ENCODE results near the gene SWAP70. TPM values are rescaled to one million over a fixed set of nuclear protein-coding genes. Genes with fewer than 3 reads are reported as not detected.
A peak's percentile ranks its signal among the peaks of the same experiment; 100 is the strongest.

SWAP70 gene
- total RNA-seq, 2 donors from 2014 or later, result 7.9 to 9.8 TPM

- Mint-ChIP-seq H3K4me1 (ENCODE audit: low read depth in 2 of 2) (peaks cover 6 to 28% of the 10 kb centered on the region in 2 donors), H3K4me3 (peak overlapping the region; percentile 32), H3K9me3 (no peaks in the 10 kb centered on the region), H3K27ac (peak overlapping the region in 1 of 2 donors; percentile 23), H3K27me3 (peaks cover 0 to 9% of the 10 kb centered on the region in 2 donors), H3K36me3 (peaks cover 12% of the 10 kb centered on the region)
- ATAC-seq (no peak), DNase-seq (ENCODE audit: low spot score) (no peak)
Observed at GRCh38 chr11:9662273-9662672, 1.6 kb upstream of the SWAP70 start.

DNA sequence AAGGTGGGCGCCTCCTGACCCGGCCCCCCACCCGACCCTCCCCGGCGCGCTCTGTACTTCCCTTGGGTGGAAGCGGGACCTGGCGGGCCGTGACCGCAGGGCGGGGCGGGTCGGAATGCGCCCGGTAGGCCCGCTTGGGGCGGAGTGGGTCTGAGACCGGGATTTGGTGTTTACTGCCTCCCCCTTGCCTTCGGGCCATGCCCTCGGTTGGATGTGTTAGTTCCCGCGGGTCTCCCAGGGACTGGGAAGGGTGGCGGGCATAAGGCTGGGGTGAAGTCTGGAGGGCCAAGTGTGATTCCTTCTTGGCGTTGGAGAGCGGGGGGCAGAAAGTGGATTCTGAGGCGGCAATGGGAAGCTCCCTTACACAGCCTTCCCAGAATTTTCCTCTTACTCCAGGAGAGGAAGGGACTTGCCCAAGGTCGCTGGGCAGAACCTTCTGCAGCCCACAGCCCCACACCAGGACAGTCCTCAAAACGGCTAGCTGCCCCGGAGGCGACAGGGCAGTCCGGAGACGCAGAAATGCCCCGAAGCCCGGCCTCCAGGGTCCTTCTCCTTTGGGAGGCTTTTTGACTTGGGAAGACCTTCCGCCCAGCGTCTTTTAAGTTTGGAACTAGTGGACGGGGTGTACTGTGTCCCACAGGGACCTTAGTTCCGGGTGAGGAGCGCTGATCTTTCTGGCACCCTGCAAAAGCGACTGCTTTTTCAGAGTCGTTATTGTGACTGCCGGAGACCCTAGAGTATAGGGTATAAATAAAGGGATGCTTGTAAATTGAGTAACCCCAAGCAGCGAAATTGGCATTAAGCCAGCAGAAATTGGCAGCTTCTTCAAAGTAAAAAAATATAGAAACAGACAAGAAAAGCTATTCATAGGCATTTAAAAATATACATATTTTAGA, 647 bp downstream of the SWAP70 start:
- peak; percentile 61 for DNase-seq (ENCODE audit: low spot score)

DNA sequence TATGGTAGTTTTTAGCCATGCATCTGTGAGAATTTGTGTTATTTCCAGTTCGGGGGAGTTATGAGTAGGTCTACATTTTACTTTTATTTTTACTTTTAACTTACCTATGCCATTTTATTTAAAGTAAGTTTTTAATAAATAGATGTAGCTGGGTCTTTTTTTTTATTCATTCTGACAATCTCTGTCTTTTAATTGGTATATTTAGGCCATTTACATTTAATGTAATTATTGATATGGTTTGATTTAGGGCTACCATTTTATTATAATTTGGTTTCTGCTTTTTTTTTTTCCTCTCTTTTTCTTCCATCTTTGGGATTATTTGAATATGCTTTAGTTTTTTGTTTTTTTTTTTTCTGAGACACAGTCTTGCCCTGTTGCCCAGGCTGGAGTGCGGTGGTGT, 1.9 kb downstream of the SWAP70 start:
- Mint-ChIP-seq H3K27ac (no peak overlapping the region), H3K36me3 (peaks cover 12% of the 10 kb centered on the region)

More for the DNA sequence above, 647 bp downstream of the SWAP70 start:
- H3K4me3 Mint-ChIP-seq, result peak overlapping the region; percentile 88
- H3K36me3 Mint-ChIP-seq, result peaks cover 12% of the 10 kb centered on the region
- H3K9me3 Mint-ChIP-seq, result no peaks in the 10 kb centered on the region
- peaks cover 0 to 2% of the 10 kb centered on the region in 2 donors for H3K27me3 Mint-ChIP-seq
- H3K4me1 Mint-ChIP-seq (ENCODE audit: low read depth in 2 of 2), result peaks cover 11 to 28% of the 10 kb centered on the region in 2 donors
- H3K27ac Mint-ChIP-seq, result peak overlapping the region in 1 of 2 donors; percentile 43
- ATAC-seq, result peak; percentile 1 to 56

DNA sequence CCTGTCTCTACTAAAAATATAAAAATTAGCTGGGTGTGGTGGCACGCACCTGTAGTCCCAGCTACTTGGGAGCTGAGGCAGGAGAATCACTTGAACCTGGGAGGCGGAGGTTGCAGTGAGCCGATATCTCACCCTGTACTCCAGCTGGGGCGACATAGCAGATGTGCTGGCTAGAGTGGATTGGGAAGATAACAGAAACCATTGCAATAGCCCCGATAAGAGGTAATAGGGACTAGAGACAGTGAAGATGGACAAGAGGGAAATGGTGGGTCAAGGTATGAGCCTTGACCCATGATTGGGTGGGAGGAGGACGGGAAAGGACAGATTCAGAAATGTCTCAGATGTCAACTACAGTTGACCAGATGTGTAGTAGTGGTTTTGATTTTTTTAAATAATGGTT, 6.1 kb downstream of the SWAP70 start:
- Mint-ChIP-seq H3K4me1 (ENCODE audit: low read depth in 2 of 2) (peaks cover 9 to 13% of the 10 kb centered on the region in 2 donors), H3K27ac (no peak overlapping the region), H3K9me3 (no peaks in the 10 kb centered on the region), H3K4me3 (no peak overlapping the region), H3K36me3 (peaks cover 12% of the 10 kb centered on the region), H3K27me3 (no peaks in the 10 kb centered on the region)
- ATAC-seq (no peak), DNase-seq (ENCODE audit: low spot score) (no peak)

More for the DNA sequence above, 1.9 kb downstream of the SWAP70 start:
- H3K4me1 Mint-ChIP-seq (ENCODE audit: low read depth in 2 of 2), result peaks cover 11 to 28% of the 10 kb centered on the region in 2 donors
- peak overlapping the region; percentile 88 for H3K4me3 Mint-ChIP-seq
- ATAC-seq (no peak), DNase-seq (ENCODE audit: low spot score) (no peak)
- no peaks in the 10 kb centered on the region for H3K9me3 Mint-ChIP-seq
- H3K27me3 Mint-ChIP-seq, result no peaks in the 10 kb centered on the region

- Mint-ChIP-seq H3K36me3 (no peaks in the 10 kb centered on the region), H3K27me3 (no peaks in the 10 kb centered on the region), H3K4me1 (ENCODE audit: low read depth in 2 of 2) (peaks cover 6 to 9% of the 10 kb centered on the region in 2 donors), H3K4me3 (no peak overlapping the region), H3K9me3 (no peaks in the 10 kb centered on the region), H3K27ac (no peak overlapping the region)
- ATAC-seq (no peak), DNase-seq (ENCODE audit: low spot score) (no peak)
Observed at GRCh38 chr11:9672288-9672916, 8.5 kb downstream of the SWAP70 start.

DNA sequence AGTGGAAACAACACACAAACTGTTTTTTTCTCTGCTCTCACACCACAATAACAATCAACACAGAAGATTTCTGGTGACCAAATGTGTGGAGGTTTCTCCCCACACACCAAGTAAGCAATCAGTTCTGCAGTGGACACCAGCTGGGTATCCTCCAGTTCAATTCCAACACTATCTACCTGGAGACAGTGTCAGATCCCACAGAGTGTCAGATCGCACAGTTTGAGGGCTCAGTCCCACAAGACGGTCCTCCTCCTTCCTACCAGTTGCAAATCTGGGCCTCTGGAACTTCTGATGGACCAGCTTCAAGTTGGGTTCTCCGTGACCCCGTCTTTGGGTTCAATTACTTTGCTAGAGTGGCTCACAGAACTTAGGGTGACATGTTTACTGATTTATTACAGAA, 9.0 kb downstream of the SWAP70 start:
- Mint-ChIP-seq H3K36me3 (no peaks in the 10 kb centered on the region), H3K27ac (no peak overlapping the region), H3K9me3 (no peaks in the 10 kb centered on the region), H3K4me1 (ENCODE audit: low read depth in 2 of 2) (peaks cover 6 to 9% of the 10 kb centered on the region in 2 donors), H3K4me3 (no peak overlapping the region), H3K27me3 (no peaks in the 10 kb centered on the region)
- ATAC-seq, result no peak
- DNase-seq (ENCODE audit: low spot score), result no peak

- Mint-ChIP-seq H3K36me3 (no peaks in the 10 kb centered on the region), H3K4me3 (no peak overlapping the region), H3K4me1 (ENCODE audit: low read depth in 2 of 2) (peaks cover 4 to 10% of the 10 kb centered on the region in 2 donors), H3K9me3 (no peaks in the 10 kb centered on the region), H3K27ac (no peak overlapping the region), H3K27me3 (no peaks in the 10 kb centered on the region)
- ATAC-seq, result no peak
- DNase-seq (ENCODE audit: low spot score), result no peak
Observed at GRCh38 chr11:9675691-9676090, 11.8 kb downstream of the SWAP70 start.

DNA sequence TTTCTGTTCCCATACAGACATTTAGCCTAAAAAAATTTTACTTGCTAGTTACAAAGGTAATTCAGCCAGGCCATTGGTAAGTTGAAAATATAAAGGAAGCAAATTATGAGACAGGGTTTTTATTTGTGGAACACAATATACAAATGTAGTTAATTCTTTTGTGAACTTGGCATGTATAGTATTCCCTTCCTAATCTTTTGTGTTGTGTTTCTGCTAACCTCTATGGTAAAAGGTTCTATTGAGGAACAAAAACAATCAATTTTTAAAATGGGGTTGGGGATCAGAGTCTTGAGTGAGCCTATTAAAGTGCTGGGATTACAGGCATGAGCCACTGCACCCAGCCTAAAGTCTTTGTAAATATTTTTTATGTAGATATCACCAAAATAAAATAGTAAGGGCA, 14.1 kb downstream of the SWAP70 start:
- Mint-ChIP-seq H3K27me3 (no peaks in the 10 kb centered on the region), H3K4me1 (ENCODE audit: low read depth in 2 of 2) (peaks cover 4 to 10% of the 10 kb centered on the region in 2 donors), H3K9me3 (no peaks in the 10 kb centered on the region), H3K4me3 (no peak overlapping the region), H3K27ac (no peak overlapping the region), H3K36me3 (no peaks in the 10 kb centered on the region)
- ATAC-seq (no peak), DNase-seq (ENCODE audit: low spot score) (no peak)

DNA sequence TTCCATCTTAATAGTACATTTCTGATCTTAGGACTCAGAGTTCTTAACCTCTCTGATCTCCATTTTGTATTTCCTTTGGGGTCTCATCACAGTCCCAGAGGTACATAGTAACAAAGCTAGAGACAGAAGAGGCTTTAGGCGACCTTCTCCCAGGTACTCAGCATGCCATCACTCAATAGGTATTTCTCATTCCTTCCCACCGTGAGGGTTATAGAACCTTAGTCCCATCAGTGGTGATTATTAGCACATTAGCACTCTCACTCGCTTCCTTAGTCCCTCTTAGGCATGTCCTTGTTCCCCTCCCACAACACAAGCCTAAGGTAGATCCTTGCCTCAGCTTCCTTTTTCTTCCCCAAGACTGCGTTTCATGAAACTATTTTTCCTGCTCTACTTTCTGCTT, 14.7 kb downstream of the SWAP70 start:
- DNase-seq (ENCODE audit: low spot score), result no peak
- Mint-ChIP-seq H3K4me1 (ENCODE audit: low read depth in 2 of 2) (peaks cover under 1 to 6% of the 10 kb centered on the region in 2 donors), H3K36me3 (no peaks in the 10 kb centered on the region), H3K4me3 (no peak overlapping the region), H3K9me3 (no peaks in the 10 kb centered on the region), H3K27ac (no peak overlapping the region), H3K27me3 (no peaks in the 10 kb centered on the region)
- no peak for ATAC-seq

GRCh38 chr11:9680028-9680427, 16.2 kb downstream of the SWAP70 start:
- H3K4me3 Mint-ChIP-seq, result no peak overlapping the region
- H3K27me3 Mint-ChIP-seq, result no peaks in the 10 kb centered on the region
- DNase-seq (ENCODE audit: low spot score) (no peak), ATAC-seq (no peak)
- H3K4me1 Mint-ChIP-seq (ENCODE audit: low read depth in 2 of 2), result peaks cover 0 to 6% of the 10 kb centered on the region in 2 donors
- no peaks in the 10 kb centered on the region for H3K36me3 Mint-ChIP-seq
- H3K9me3 Mint-ChIP-seq, result no peaks in the 10 kb centered on the region
- H3K27ac Mint-ChIP-seq, result no peak overlapping the region

- H3K9me3 Mint-ChIP-seq, result no peaks in the 10 kb centered on the region
- no peak for DNase-seq (ENCODE audit: low spot score)
- H3K4me3 Mint-ChIP-seq, result no peak overlapping the region
- peak in 1 of 2 donors; percentile 50 for ATAC-seq
- H3K4me1 Mint-ChIP-seq (ENCODE audit: low read depth in 2 of 2), result peaks cover 0 to 6% of the 10 kb centered on the region in 2 donors
- H3K27ac Mint-ChIP-seq, result no peak overlapping the region
- H3K27me3 Mint-ChIP-seq, result no peaks in the 10 kb centered on the region
- H3K36me3 Mint-ChIP-seq, result no peaks in the 10 kb centered on the region
Observed at GRCh38 chr11:9681583-9682372, 17.9 kb downstream of the SWAP70 start.

GRCh38 chr11:9687711-9688477, 24.0 kb downstream of the SWAP70 start:
- no peaks in the 10 kb centered on the region for H3K36me3 Mint-ChIP-seq
- DNase-seq (ENCODE audit: low spot score), result no peak
- no peak for ATAC-seq
- H3K4me1 Mint-ChIP-seq (ENCODE audit: low read depth in 2 of 2), result no peaks in the 10 kb centered on the region
- no peak overlapping the region for H3K4me3 Mint-ChIP-seq
- no peak overlapping the region for H3K27ac Mint-ChIP-seq
- no peaks in the 10 kb centered on the region for H3K9me3 Mint-ChIP-seq
- no peaks in the 10 kb centered on the region for H3K27me3 Mint-ChIP-seq
